Liver (tissue), 2 donors: Measurements from ENCODE around the gene GABPB1.

Experiments
- TF ChIP-seq, protein P1 (sequence below): fragments of 150-350 bp; IDR thresholded peaks from 2 replicates; pipeline ENCODE4 v1.5.1; 2017; ENCODE audit warnings: improper control_type of control experiment, low read depth, low read length; ENCODE audit not compliant: missing input control
- TF ChIP-seq, protein P2 (sequence below): IDR thresholded peaks from 2 replicates; pipeline ENCODE4 v1.6.1; 2016; ENCODE audit warnings: antibody characterized with exemption
- donor health status: healthy.

DNA sequence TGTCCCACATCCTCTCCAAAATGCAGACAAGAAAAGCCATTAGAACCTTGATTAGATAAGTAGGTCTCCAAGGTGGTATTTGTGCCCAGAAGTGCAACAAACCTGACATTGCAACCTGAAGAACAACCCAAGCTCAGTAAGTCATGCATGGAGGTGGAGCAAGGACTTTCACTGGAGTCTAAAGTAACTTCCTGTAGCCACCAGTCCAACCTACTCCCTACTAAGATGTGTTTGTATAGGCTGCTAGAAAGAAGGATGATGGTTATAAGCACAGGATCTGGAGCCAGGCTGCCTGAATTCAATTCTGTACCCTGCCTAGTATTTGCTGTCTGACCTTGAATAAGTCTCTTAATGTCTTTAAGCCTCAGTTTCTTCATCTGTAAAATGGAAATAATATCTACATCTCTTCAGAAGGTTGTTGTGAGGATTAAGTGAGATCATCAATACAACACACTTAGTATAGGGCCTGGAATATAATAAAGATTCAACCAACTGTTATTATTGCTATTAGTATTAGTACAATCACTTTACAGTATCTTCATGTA is 121.7 kb downstream of the GABPB1 start:
- TF ChIP-seq, protein P1, sequence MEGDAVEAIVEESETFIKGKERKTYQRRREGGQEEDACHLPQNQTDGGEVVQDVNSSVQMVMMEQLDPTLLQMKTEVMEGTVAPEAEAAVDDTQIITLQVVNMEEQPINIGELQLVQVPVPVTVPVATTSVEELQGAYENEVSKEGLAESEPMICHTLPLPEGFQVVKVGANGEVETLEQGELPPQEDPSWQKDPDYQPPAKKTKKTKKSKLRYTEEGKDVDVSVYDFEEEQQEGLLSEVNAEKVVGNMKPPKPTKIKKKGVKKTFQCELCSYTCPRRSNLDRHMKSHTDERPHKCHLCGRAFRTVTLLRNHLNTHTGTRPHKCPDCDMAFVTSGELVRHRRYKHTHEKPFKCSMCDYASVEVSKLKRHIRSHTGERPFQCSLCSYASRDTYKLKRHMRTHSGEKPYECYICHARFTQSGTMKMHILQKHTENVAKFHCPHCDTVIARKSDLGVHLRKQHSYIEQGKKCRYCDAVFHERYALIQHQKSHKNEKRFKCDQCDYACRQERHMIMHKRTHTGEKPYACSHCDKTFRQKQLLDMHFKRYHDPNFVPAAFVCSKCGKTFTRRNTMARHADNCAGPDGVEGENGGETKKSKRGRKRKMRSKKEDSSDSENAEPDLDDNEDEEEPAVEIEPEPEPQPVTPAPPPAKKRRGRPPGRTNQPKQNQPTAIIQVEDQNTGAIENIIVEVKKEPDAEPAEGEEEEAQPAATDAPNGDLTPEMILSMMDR, result no peak
- TF ChIP-seq, protein P2, sequence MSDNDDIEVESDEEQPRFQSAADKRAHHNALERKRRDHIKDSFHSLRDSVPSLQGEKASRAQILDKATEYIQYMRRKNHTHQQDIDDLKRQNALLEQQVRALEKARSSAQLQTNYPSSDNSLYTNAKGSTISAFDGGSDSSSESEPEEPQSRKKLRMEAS, result no peak
